ENCODE results near the gene GEMIN4. TPM values are rescaled to one million over a fixed set of nuclear protein-coding genes. Genes with fewer than 3 reads are reported as not detected.
"Not testable (repeated sequence)": the region's sequence is repeated elsewhere in the genome, so short reads cannot be mapped to it uniquely, and the experiment has no call there.

The GEMIN4 gene
- total RNA-seq, 1 donor = 8.7 TPM

DNA sequence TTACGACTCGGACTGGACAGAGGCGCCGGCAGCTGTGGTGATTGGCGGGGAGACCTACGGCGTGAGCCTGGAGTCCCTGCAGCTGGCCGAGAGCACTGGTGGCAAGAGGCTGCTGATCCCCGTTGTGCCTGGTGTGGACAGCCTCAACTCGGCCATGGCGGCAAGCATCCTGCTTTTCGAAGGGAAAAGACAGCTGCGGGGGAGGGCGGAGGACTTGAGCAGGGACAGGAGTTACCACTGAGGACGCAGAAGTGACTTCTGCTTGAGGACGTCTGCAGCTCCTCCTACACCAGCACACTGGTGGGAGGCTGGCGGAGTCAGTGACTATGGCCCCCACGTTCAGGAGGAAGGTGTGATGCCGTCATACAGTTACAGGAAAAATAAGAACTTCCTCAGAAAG lies 39.8 kb upstream of the GEMIN4 start:
- no peak overlapping the region for H2AFZ ChIP-seq (ENCODE audit: low read length)
- no peak overlapping the region for H3K4me3 ChIP-seq (ENCODE audit: insufficient read depth, low read length)
- peaks cover 7% of the 10 kb centered on the region for H3K4me1 ChIP-seq (ENCODE audit: insufficient read depth, low read length)
- peaks cover 3% of the 10 kb centered on the region for H4K20me1 ChIP-seq (ENCODE audit: insufficient read depth, low read length)
- H3K27ac ChIP-seq (ENCODE audit: low read depth, low read length) = no peak overlapping the region
- peaks cover 3% of the 10 kb centered on the region for H3K79me2 ChIP-seq (ENCODE audit: insufficient read depth, low read length)
- H3K27me3 ChIP-seq (ENCODE audit: insufficient read depth, low read length) = no peaks in the 10 kb centered on the region
- no peaks in the 10 kb centered on the region for H3K9me3 ChIP-seq (ENCODE audit: low read depth, low read length)
- peaks cover 37% of the 10 kb centered on the region for H3K36me3 ChIP-seq (ENCODE audit: insufficient read depth, low read length)
- TF ChIP-seq, protein P1, sequence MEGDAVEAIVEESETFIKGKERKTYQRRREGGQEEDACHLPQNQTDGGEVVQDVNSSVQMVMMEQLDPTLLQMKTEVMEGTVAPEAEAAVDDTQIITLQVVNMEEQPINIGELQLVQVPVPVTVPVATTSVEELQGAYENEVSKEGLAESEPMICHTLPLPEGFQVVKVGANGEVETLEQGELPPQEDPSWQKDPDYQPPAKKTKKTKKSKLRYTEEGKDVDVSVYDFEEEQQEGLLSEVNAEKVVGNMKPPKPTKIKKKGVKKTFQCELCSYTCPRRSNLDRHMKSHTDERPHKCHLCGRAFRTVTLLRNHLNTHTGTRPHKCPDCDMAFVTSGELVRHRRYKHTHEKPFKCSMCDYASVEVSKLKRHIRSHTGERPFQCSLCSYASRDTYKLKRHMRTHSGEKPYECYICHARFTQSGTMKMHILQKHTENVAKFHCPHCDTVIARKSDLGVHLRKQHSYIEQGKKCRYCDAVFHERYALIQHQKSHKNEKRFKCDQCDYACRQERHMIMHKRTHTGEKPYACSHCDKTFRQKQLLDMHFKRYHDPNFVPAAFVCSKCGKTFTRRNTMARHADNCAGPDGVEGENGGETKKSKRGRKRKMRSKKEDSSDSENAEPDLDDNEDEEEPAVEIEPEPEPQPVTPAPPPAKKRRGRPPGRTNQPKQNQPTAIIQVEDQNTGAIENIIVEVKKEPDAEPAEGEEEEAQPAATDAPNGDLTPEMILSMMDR (IDR thresholded peaks at IDR 0.05; ENCODE audit: extremely low read depth, low read depth, low read length) = no peak
- no peak overlapping the region for H3K4me2 ChIP-seq (ENCODE audit: insufficient read depth, low read length)
- DNase-seq (ENCODE audit: insufficient read length, low spot score, missing footprints) = no peak

DNA sequence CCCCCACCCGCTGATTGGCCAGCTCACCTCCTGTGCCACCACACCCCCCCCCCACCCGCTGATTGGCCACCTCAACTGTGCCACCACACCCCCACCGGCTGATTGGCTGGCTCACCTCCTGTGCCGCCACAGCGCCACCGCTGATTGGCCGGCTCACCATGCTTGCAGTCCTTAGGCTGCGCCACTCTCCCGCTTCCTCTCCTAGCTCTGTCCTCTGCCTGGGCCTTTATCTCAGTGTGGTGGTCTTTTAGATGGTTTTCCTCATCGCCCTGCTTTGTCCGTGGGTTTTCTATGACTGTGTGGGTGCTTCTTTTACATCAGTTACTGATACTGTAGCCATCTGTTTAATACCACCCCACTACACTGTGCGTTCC lies 38.8 kb upstream of the GEMIN4 start:
- H3K9me3 ChIP-seq (ENCODE audit: low read depth, low read length); H3K27ac ChIP-seq (ENCODE audit: low read depth, low read length); H3K27me3 ChIP-seq (ENCODE audit: insufficient read depth, low read length); H3K4me1 ChIP-seq (ENCODE audit: insufficient read depth, low read length); H3K4me3 ChIP-seq (ENCODE audit: insufficient read depth, low read length); H2AFZ ChIP-seq (ENCODE audit: low read length); DNase-seq (ENCODE audit: insufficient read length, low spot score, missing footprints); H3K79me2 ChIP-seq (ENCODE audit: insufficient read depth, low read length); H4K20me1 ChIP-seq (ENCODE audit: insufficient read depth, low read length); H3K4me2 ChIP-seq (ENCODE audit: insufficient read depth, low read length): not testable (repeated sequence)
- peaks cover 36% of the 10 kb centered on the region for H3K36me3 ChIP-seq (ENCODE audit: insufficient read depth, low read length)

DNA sequence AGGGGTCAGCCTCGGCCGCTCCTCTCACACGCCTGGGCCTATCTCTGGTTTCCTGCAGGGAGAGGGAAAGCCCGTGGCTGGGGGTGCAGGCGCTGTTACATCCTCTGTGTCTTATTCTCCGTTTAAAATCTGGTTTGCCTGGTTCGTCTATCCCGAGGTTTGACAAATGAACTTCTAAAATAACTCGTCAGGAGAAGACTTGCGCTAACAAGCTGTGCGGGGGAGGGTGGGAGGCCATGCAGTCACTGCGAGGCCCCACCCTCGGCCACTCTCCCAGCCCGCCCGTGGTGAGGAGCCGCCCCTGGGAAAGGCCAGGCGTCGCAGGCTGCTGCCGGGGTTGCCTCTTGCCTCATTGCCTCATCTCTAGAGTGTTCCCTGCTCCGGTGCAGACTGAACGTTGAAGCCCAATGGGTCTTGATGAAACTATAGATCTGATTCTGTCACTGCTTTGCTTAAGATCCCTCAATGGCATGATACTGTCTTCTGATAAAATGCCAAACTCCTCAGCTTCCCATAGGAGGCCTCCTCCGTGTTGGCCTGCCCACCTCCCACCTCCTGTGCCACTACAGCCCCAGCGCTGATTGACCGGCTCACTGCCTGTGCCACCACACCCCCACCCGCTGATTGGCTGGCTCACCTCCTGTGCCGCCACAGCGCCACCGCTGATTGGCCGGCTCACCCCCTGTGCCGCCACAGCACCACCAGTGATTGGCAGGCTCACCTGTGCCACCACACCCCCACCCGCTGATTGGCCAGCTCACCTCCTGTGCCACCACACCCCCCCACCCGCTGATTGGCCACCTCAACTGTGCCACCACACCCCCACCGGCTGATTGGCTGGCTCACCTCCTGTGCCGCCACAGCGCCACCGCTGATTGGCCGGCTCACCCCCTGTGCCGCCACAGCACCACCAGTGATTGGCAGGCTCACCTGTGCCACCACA lies 38.1 kb upstream of the GEMIN4 start:
- H3K27ac ChIP-seq (ENCODE audit: low read depth, low read length); H3K4me2 ChIP-seq (ENCODE audit: insufficient read depth, low read length); H4K20me1 ChIP-seq (ENCODE audit: insufficient read depth, low read length); H3K4me1 ChIP-seq (ENCODE audit: insufficient read depth, low read length); H3K27me3 ChIP-seq (ENCODE audit: insufficient read depth, low read length); H2AFZ ChIP-seq (ENCODE audit: low read length); H3K4me3 ChIP-seq (ENCODE audit: insufficient read depth, low read length); H3K9me3 ChIP-seq (ENCODE audit: low read depth, low read length): not testable (repeated sequence)
- DNase-seq (ENCODE audit: insufficient read length, low spot score, missing footprints) = peak; percentile 77
- Histone ChIP-seq H3K36me3 (ENCODE audit: insufficient read depth, low read length) (peaks cover 36% of the 10 kb centered on the region), H3K79me2 (ENCODE audit: insufficient read depth, low read length) (peaks cover 11% of the 10 kb centered on the region)

DNA sequence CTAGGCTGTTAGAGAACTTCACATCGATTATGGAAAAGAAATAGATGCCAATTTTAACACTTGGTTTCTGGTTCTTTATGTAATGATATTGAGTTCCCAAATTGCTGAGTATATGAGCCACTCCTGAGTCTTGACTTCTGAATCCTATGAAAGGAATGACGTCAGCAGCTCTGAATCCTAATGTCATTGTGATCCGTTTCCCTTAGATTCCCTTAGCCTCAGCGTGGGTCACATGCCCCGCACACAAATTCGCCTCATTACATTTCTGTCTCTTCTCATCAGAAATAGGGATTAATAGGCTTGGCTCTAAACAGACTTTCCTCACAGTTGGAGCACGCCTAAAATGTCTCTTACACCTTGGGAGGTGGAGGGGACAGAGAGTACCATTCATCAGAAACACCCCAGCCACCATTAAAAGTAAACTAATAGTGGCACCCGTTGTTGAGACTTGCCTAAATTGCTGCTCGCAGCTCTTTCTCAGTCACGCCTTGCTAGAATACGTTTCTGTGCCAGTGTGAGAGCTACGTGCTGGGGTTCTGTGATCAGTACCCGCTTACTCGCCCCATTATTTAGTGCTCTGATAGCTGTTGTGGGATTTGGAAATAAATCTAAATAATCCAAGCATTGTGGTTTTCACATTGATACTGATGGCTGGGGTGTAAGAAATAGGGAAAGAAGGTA lies 37.2 kb upstream of the GEMIN4 start:
- H3K27ac ChIP-seq (ENCODE audit: low read depth, low read length) = no peak overlapping the region
- H3K4me2 ChIP-seq (ENCODE audit: insufficient read depth, low read length) = no peak overlapping the region
- peaks cover 36% of the 10 kb centered on the region for H3K36me3 ChIP-seq (ENCODE audit: insufficient read depth, low read length)
- H4K20me1 ChIP-seq (ENCODE audit: insufficient read depth, low read length) = peaks cover 9% of the 10 kb centered on the region
- H3K4me1 ChIP-seq (ENCODE audit: insufficient read depth, low read length) = peaks cover 4% of the 10 kb centered on the region
- H3K9me3 ChIP-seq (ENCODE audit: low read depth, low read length) = no peaks in the 10 kb centered on the region
- H3K27me3 ChIP-seq (ENCODE audit: insufficient read depth, low read length) = no peaks in the 10 kb centered on the region
- no peak overlapping the region for H2AFZ ChIP-seq (ENCODE audit: low read length)
- peaks cover 19% of the 10 kb centered on the region for H3K79me2 ChIP-seq (ENCODE audit: insufficient read depth, low read length)
- TF ChIP-seq, protein P1 (IDR thresholded peaks at IDR 0.05; ENCODE audit: extremely low read depth, low read depth, low read length) = no peak
- no peak overlapping the region for H3K4me3 ChIP-seq (ENCODE audit: insufficient read depth, low read length)
- no peak for DNase-seq (ENCODE audit: insufficient read length, low spot score, missing footprints)

Data from osteoblast (primary cell).